OCI-LY7 (cell line): ENCODE measurements around the gene GGACT. TPM values are rescaled to one million over a fixed set of nuclear protein-coding genes. Genes with fewer than 3 reads are reported as not detected.

Experiments
- BruUV-seq: library from RNA; stranded (reverse); fragments of 400-500 nt; replicated peaks from 2 replicates; lab custom pipeline; 2021; lab: Mats Ljungman, UMichigan
- CTCF ChIA-PET: fragments of 300-600 bp; sonication (Branson Sonifier 250); formaldehyde crosslinking; loops from one replicate; lab custom pipeline; 2022; ENCODE audit warnings: antibody characterized with exemption; ENCODE audit not compliant: unreplicated experiment; lab: Charles Lee
- POLR2A ChIA-PET: fragments of 300-600 bp; sonication (Branson Sonifier 250); formaldehyde crosslinking; loops from one replicate; lab custom pipeline; 2022; ENCODE audit warnings: antibody characterized with exemption; lab: Charles Lee
- DNase-seq: peaks from one replicate; pipeline ENCODE4 v3.0.0-alpha.2; 2015; ENCODE audit warnings: low spot score
- H2AFZ ChIP-seq: fragments of 200-600 bp; sonication (generic), shearing (Covaris generic); 2 replicates; pipeline ENCODE4 v1.6.1; 2014; ENCODE audit warnings: mild to moderate bottlenecking, antibody characterized with exemption, low read length, moderate library complexity
- H3K27ac ChIP-seq: fragments of 200-600 bp; sonication (generic); 2 replicates; pipeline ENCODE4 v1.5.1; 2014; ENCODE audit warnings: mixed run types, low read depth, mild to moderate bottlenecking, moderate library complexity, low read length, inconsistent platforms; ENCODE audit not compliant: poor library complexity, severe bottlenecking
- H3K36me3 ChIP-seq: fragments of 200-600 bp; sonication (generic); 2 replicates; pipeline ENCODE4 v1.6.1; 2014; ENCODE audit warnings: mild to moderate bottlenecking, antibody characterized with exemption, low read length, moderate library complexity, mixed read lengths; ENCODE audit not compliant: insufficient read depth
- H3K4me1 ChIP-seq: fragments of 200-600 bp; sonication (generic); 2 replicates; pipeline ENCODE4 v1.5.1; 2014; ENCODE audit warnings: mild to moderate bottlenecking, low read length; ENCODE audit not compliant: insufficient read depth, poor library complexity, severe bottlenecking
- H3K4me2 ChIP-seq: fragments of 200-600 bp; sonication (generic); 2 replicates; pipeline ENCODE4 v1.6.1; 2014; ENCODE audit warnings: mild to moderate bottlenecking, low read length
- H3K4me3 ChIP-seq: fragments of 200-600 bp; sonication (generic); 2 replicates; pipeline ENCODE4 v1.5.1; 2014; ENCODE audit warnings: mild to moderate bottlenecking, low read depth, low read length; ENCODE audit not compliant: poor library complexity, severe bottlenecking
- H3K79me2 ChIP-seq: fragments of 200-600 bp; sonication (generic); 2 replicates; pipeline ENCODE4 v1.6.1; 2016; ENCODE audit warnings: low read depth, mild to moderate bottlenecking, low read length, moderate library complexity, mixed read lengths; ENCODE audit not compliant: insufficient read depth
- H3K9me2 ChIP-seq: fragments of 200-600 bp; sonication (generic); 2 replicates; pipeline ENCODE4 v1.6.1; 2016; ENCODE audit warnings: mild to moderate bottlenecking, low read length, mixed read lengths; ENCODE audit not compliant: insufficient read depth
- H3K9me3 ChIP-seq: fragments of 200-600 bp; sonication (generic); 2 replicates; pipeline ENCODE4 v1.6.1; 2014; ENCODE audit warnings: mild to moderate bottlenecking, mixed run types, low read length, mixed read lengths
- H4K20me1 ChIP-seq: fragments of 200-600 bp; sonication (generic); 2 replicates; pipeline ENCODE4 v1.6.1; 2014; ENCODE audit warnings: mild to moderate bottlenecking, antibody characterized with exemption, low read length, moderate library complexity, mixed read lengths; ENCODE audit not compliant: insufficient read depth
- EZH2phosphoT487 ChIP-seq: fragments of 200-600 bp; sonication (generic); IDR thresholded peaks from 2 replicates; pipeline ENCODE4 v1.6.1; 2018; ENCODE audit warnings: low read depth, borderline replicate concordance, mild to moderate bottlenecking, mixed run types, antibody characterized with exemption, low read length, moderate library complexity, mixed read lengths
- intact Hi-C: fragments of 100-400 bp; cut with micrococcal nuclease; formaldehyde crosslinking; loops from one replicate; pipeline ENCODE4 v1.10.0; 2022; ENCODE audit not compliant: unreplicated experiment
- total RNA-seq, 2 experiments: library from RNA; depleted of rRNA in 1 of 2; stranded (reverse); fragments of >200 nt in 1 of 2; shearing (Covaris generic) in 1 of 2; gene quantifications; 2 replicates each; pipeline ENCODE4 v1.2.3, GENCODE V29; 2014 to 2022
- TF ChIP-seq, protein P1 (sequence below): fragments of 200-600 bp; sonication (generic); conservative IDR thresholded peaks from 2 replicates; pipeline ENCODE4 v1.5.1; 2014; ENCODE audit warnings: mild to moderate bottlenecking, antibody characterized with exemption, low read length, moderate library complexity, mixed read lengths

The GGACT gene
- total RNA-seq, 2 experiments from 2014 or later: 0.53 to 0.69 TPM

- Histone ChIP-seq H3K79me2 (no peaks in the 10 kb centered on the region), H3K36me3 (no peaks in the 10 kb centered on the region), H3K4me2 (peak overlapping the region; percentile 65; the same call in 1 of the 2 replicates), H3K4me3 (peak overlapping the region; percentile 69), H3K4me1 (peaks cover 6% of the 10 kb centered on the region), H3K9me3 (no peaks in the 10 kb centered on the region), H3K9me2 (no peaks in the 10 kb centered on the region), H3K27ac (no peak overlapping the region), H2AFZ (peak overlapping the region; percentile 61; the same call in 1 of the 2 replicates), H4K20me1 (no peaks in the 10 kb centered on the region)
- TF ChIP-seq EZH2phosphoT487: no peak
- POLR2A ChIA-PET: no interaction called here
- no TSS peak for BruUV-seq
- intact Hi-C loops: no loop called here
- DNase-seq: no peak
- CTCF ChIA-PET: no interaction called here
These were observed 663 bp upstream of the GGACT start for GRCh38 chr13:100589178-100589725.

DNA sequence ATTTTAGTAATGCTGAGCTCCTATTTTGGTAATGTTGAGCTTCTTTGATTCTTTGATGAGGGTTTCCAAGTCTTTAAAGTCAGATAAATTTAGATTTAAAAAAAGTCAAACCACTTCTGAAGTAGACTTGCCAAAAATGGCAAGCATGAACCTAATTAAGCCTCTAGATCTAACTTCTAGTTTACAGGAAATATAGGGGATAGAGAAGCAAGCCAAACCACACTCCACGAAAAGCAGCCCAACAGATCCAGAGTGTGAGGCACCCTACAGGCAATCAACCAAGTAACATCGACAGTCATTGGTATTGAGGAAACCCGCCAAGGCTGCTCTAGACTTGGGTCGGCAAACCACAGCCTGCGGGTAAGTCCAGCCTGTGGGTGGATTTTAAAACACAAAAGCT lies 3.7 kb downstream of the GGACT start:
- Histone ChIP-seq H3K27ac (no peak overlapping the region), H3K4me3 (no peak overlapping the region), H3K36me3 (no peaks in the 10 kb centered on the region), H3K9me3 (no peaks in the 10 kb centered on the region), H3K4me1 (peaks cover 6% of the 10 kb centered on the region), H3K4me2 (no peak overlapping the region), H3K9me2 (no peaks in the 10 kb centered on the region), H4K20me1 (no peaks in the 10 kb centered on the region), H3K79me2 (no peaks in the 10 kb centered on the region), H2AFZ (no peak overlapping the region)
- intact Hi-C loops: no loop called here
- POLR2A ChIA-PET: interaction anchor here (0.8 kb wide), 1 partner anchor 101 kb away, joined by 6 read pairs; no protein-coding TSS in a partner anchor
- TF ChIP-seq, protein P1, sequence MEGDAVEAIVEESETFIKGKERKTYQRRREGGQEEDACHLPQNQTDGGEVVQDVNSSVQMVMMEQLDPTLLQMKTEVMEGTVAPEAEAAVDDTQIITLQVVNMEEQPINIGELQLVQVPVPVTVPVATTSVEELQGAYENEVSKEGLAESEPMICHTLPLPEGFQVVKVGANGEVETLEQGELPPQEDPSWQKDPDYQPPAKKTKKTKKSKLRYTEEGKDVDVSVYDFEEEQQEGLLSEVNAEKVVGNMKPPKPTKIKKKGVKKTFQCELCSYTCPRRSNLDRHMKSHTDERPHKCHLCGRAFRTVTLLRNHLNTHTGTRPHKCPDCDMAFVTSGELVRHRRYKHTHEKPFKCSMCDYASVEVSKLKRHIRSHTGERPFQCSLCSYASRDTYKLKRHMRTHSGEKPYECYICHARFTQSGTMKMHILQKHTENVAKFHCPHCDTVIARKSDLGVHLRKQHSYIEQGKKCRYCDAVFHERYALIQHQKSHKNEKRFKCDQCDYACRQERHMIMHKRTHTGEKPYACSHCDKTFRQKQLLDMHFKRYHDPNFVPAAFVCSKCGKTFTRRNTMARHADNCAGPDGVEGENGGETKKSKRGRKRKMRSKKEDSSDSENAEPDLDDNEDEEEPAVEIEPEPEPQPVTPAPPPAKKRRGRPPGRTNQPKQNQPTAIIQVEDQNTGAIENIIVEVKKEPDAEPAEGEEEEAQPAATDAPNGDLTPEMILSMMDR: no peak
- no peak for TF ChIP-seq EZH2phosphoT487
- DNase-seq: no peak
- BruUV-seq: no TSS peak
- CTCF ChIA-PET: no interaction called here

DNA sequence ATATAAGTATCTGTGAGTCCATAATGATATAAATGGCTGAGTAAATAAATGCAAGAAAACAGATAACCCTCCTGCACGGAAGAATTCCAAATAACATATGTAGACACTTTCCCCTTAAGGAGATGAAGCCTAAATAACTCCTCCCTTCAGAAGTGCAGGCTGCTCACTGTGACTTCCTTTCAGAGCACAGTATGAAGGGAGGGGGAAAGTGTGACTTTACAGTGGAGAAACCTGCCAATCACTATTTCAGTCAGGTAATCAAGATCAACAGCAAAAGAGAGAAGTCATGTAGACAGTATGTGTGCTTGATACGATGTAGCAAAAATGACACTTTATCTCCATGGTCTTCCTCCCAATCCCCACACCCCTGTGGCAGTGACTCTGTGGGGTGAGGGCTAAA lies 7.1 kb downstream of the GGACT start:
- POLR2A ChIA-PET: no interaction called here
- intact Hi-C loops: no loop called here

More for the DNA sequence above, 7.1 kb downstream of the GGACT start:
- Histone ChIP-seq H3K9me3 (no peaks in the 10 kb centered on the region), H3K4me3 (no peak overlapping the region), H3K27ac (no peak overlapping the region), H2AFZ (no peak overlapping the region), H3K9me2 (no peaks in the 10 kb centered on the region), H3K4me2 (no peak overlapping the region), H4K20me1 (no peaks in the 10 kb centered on the region), H3K4me1 (no peaks in the 10 kb centered on the region), H3K79me2 (no peaks in the 10 kb centered on the region), H3K36me3 (no peaks in the 10 kb centered on the region)
- no peak for DNase-seq
- CTCF ChIA-PET: no interaction called here
- BruUV-seq: no TSS peak
- TF ChIP-seq EZH2phosphoT487: no peak
- TF ChIP-seq, protein P1: no peak
